GM18526 (cell line): Measurements from ENCODE around the gene CIAO1.

ENCODE experiments used
- POLR2A ChIP-seq: IDR thresholded peaks from 3 replicates; pipeline ENCODE4 v1.6.1; 2011; ENCODE audit not compliant: insufficient read length; ENCODE audit errors: extremely low read depth

The CIAO1 gene

DNA sequence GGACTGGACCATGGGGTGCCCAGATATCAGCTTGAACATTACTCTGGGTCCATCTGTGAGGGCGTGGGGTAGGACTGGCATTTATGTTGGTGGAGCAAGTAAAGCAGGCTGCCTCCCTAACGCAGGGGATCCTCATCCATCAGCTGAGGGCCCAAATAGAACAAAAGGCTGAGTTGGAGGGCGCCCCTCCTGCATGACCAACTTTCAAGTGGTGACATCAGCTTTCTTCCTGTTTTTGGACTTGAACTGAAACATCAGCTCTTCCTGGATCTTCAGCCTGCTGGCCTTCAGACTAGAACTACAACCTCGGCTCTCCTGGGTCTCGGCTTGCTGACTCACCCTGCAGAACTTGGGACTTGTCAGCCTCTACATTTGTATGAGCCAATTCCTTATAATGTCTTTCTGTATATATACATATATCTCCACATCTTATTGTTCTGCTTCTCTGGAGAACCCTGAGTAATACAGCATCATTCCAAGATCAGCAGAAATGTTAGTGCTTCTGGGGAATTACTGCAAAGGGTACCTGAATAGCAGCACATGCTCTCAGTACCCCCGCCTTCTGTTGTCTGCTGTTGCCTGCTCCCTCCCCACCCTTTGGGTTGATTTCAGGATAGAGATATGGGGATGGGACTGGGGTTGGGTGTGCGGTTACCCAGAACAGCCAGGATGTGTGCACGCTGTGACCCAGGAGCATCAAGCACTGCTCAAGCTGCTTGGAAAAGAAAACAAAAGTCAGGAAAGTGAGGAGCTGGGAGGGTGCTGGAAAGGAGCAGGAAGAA, 20.2 kb upstream of the CIAO1 start:
- no peak for TF ChIP-seq POLR2A

DNA sequence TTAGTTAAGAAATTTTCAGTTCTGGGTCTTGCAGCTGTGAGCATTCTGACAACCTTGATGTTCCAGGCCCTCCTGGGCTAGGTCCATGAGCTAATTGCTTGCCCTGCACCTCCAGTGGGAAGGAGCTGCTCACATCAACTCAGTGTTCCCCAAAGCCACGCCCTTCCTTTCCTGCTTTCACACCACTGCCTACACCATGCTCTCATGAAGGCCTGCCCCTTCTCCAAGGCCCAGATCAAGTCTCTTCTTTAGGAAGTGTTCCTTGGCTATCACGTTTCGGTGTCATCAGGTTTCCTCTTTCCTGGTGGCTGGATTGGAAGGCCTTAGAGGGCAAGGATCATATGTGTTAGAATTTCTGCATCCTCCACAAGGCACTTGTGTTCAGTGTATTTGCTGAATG, 19.0 kb upstream of the CIAO1 start:
- TF ChIP-seq POLR2A: no peak

DNA sequence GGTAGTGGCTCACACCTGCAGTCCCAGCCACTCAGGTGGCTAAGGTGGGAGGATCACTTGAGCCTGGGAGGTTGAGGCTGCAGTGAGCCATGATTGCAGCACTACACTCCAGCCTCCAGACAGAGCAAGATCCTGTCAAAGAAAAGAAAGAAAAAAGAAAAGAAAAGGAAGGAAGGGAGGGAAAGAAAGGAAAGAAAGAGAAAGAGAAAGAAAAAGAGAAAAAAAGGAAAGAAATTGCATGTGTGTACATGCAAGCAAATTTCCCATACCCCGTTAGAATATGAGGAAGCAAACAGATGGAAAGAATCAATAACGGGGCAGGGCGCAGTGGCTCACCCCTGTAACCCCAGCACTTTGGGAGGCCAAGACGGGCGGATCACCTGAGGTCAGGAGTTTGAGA, 18.1 kb upstream of the CIAO1 start:
- TF ChIP-seq POLR2A: no peak

DNA sequence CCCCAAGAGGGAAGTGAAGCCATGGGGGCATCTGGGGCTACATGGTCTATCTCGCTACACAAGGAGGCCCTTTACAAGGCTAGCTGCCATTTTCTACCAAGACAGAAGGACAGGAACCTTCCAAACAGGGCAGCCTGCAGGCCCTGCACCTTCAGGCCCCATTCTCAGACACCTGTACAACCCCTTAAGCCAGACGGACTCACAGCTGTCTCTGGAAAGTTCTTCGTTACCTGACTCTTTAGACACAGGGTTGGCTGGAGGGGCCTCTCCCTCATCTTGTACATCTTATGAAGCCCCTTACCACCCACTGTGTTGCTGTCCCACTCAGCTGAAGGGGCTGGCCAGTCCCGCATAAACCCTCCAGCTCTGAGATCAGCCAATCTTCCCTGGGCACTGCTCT, 17.4 kb upstream of the CIAO1 start:
- no peak for TF ChIP-seq POLR2A

DNA sequence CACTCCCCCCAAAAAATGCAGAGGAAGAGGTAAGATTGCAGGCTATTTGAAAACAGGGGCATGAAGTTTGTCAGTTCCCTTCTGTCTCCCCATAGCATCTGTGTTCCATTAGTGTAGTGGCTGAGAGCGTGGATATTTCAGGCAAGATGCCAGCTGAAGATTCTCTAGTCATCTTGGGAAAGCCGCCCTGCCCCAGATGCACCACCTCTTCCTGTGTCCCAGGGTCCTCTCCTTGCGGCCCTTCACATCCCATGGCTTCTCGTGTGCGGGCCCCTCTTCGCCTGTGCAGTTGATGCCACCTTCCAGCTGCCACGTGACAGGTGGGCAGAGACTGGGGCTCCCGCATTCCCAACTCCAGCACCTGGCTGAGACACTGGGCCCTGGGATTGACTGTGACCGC, 16.4 kb upstream of the CIAO1 start:
- no peak for TF ChIP-seq POLR2A

DNA sequence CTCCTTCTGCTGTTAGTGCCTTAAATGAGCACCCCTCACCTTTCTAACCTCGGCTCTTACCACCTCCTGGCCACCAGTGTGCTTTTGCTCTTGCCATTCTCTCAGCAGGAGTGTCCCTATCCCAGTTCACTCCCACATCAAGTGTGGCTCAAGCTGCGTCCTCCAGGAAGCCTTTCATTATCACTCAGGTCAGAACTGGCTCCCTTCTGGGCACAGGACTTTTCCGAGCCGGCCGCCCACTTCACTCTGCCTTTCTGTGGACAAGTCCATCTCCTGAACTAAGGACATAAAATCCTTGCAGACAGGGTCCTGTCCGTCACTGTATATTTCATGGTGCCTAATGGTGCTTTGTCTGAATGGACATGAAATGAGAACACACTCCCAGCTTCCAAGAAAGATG, 15.8 kb upstream of the CIAO1 start:
- TF ChIP-seq POLR2A: no peak

DNA sequence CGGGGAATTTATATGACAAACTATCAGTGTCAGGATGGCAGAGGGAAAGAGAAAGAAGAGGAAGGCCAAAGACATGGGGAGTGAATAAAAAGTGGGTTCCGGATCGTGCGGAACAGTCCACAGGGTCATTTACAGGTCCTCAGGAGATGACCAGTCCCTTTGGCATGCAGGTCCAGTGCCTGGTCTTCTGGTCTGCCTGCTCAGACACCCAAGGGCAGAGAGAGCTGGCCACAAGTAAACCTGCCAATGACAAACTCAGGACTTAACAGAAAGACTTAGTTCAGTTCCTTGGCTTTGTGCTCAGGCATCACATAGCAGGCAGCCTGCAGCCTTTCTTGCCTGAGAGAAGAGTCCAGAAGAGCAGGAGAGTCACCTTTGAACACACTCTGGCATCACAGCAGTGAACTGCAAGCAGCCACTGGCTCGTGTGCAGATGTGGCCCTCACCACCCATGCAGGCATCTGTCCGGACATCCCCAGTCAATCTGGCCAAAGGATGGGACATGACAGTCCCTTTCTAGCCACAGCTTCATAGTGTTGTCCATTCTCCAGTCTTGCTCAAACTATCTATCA, 14.2 kb upstream of the CIAO1 start:
- no peak for TF ChIP-seq POLR2A

DNA sequence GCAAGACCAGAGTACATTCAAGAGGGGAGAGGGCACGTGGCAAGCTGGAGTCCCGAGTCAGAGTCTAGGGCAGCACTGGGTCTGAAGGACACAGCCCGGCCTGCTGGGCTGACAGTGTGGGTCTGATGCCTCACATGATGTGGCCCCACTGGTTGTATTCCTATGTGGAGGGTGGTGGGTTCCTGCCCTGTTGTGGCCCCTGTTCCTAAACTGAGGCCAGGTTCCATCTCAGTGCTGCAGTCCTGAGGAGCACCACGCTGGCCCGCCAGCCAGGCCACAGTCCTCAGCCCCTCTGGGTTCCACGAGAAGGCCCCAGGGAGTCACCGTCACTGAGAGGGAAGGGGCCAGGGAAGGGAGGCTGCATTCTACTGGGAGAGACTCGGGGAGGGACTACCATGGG, 13.5 kb upstream of the CIAO1 start:
- TF ChIP-seq POLR2A: no peak

DNA sequence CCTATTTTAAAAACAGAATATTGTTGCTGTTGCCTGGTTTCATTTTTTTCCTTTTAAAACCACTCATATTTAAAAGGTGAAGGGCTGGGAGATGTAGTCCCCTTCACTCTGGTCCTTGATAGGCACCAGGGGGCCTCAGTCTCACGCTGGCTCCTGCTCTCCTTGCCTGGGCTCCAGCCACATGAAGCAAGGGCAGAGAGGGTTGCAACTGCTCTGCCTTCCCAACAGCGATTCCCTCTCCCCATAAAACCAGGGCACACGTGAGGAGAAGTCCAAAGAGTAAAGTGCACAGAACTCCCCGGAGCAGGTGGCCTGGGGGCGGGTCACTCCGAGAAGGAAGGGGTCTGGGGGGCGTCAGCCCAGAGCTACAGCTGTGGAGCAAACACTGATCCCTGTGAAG, 13.0 kb upstream of the CIAO1 start:
- TF ChIP-seq POLR2A: no peak

DNA sequence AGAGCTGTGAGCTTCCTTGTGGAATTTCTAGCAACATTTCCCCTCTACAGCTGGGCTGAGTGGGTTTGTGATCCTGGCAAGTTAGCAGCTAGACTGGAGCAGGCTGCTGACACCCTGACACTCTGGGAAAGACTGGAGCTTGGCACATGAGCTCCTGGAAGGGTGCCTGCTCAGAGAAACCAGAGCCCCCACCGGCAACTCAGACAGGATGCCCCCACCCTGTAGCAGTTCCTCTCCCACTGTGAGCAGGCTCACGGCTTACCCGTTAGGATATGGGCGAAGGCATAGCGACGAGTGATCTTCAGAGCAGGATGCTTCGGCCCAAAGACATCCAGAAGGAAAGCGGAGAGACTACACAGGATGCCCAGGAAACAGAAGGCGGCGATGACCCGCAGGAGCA, 11.5 kb upstream of the CIAO1 start:
- no peak for TF ChIP-seq POLR2A

DNA sequence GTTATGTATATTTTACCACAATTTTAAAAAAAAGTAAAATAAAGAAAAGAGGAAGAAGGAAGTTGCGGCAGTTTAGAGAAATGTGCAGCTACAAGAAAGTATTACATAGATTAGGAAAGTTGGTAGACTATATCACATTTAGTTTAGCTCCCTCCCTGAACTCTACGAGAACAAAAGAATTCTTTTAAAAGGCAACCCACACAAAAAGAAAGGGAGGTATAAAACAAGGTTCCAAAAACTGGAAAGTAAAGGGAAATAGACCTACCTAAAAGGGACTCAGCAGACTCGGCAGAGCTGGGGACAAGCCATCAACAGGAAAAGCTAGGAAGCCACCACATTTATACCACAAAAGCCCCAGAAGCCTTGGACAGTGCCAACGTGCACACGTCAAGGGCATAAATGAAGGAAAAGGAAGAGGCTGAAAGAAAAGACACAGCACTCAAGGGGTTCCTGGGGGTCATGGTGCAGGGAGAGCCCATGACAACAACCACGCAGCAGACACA, 9.4 kb upstream of the CIAO1 start:
- TF ChIP-seq POLR2A: no peak

DNA sequence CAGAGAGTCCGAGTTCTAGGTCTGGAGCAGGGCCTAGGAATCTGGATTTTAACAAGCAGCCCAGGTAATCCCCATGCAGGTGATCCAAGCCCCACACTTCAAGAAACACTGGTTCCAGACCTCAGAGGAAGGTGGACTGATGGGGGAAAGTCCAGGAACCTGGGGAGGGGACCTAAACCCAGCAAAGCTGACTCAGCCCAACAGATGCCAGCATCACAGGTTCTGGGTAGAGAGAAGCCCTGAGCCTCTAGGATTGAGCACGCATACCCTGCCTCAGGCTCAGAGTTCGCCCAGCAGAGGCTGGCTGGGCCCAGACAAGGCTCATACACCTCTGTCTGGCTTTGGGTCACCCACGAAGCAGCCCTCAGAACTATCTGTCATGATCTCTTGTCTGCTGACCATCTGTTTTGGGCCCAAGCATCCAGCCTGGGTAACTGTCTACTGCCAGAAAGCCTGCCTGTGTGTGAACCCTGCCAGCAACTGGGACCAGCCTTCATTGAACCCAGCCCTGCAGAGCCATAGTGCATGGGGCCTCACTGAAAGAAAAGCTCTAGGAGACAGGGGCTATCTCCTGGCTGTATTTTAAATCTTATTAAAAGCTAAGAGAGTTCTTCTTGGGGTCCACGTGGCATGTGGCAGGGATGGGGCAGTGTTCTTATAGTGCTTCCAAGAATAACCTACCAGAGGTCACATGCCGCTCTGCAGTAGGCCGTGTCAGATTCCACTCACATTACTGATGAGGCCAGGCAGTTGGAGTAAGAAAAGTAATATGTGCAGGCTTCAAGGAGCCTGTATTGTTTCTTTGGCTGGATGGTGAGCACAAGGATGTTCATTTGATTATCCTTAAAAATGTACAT, 7.6 kb upstream of the CIAO1 start:
- TF ChIP-seq POLR2A: no peak

DNA sequence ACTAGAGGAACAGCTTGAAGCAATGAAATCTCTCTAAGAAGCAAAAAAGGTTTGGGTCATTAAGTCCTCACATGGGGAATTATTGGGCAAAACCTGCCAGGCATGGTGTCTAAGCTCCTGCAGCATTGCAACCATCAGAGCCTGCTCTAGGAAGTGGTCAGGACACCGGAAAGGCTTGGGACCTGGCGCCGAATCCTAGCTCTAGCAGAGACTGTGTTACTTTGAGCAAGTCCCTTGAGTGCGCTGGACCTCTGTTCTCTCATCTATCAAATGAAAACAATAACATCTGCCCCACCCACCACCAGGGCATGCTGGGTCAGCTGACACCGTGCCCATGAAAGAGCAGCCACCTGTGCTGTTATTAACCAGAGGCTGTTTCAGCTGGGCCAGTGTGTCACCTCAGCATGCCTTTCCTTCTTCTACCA, 6.5 kb upstream of the CIAO1 start:
- TF ChIP-seq POLR2A: no peak

DNA sequence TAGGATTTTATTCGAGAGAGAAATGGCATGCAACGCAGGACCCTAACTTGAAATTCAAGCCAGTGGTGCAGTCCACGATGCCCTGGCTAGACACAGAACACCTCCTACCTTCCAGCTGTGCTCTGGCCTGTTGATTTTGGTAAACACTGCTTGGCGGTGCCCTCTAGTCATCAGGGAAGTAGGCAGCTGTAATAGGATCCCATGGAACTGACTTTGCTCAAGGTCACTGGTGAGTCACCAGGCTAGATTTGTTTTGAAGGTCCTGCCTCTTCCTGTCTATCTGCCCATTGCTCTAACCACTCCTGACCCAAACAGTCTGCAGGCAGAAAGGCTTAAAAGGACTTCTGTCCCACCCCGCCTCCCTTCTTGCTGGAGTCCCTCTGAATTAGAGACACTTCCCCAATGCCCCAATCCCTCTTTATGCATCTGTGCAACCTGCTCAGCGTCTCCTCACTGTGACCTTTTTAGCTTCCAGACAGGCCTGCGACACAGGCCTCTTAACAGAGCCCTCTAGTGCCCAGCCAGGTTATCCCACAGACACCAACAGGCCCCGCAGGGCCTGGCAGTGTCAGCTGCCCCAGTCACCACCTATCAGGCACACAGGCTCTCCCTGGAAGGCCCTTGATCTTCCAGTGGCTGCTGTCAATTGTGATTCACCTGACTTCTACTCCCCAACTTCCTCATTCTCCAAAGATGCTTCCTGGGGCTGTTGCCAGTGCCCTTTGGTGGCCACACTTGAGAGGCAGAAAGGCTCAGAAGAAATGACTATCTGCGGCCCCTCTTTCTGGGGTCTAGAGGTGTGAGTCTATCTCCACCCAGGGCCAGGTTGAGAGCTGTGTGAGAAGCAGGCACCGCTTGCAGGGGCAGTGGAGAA, 5.4 kb upstream of the CIAO1 start:
- TF ChIP-seq POLR2A: no peak
